ENCODE measurements around the gene CEP112.

DNA sequence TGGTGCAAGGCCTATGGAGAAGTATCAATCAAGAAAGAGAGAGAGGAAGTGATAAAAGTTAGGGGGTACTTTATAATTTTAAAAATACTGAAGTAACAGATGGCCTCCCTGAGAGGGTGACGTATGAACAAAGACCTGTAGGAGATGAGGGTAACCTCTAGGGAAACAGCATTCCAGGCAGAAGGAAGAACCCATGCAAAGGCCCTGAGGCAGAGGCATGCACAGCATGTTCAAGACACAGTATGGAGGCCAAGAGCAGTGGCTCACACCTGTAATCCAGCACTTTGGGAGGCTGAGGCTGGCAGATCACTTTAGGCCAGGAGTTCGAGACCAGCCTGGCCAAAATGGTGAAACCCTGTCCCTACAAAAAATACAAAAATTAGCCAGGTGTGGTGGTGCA lies 437.9 kb downstream of the CEP112 start:
- TF ChIP-seq FOSL1 (tag; conservative IDR thresholded peaks at IDR 0.05) (no peak), CTCF (IDR thresholded peaks at IDR 0.05 in 2 of 3, conservative IDR thresholded peaks at IDR 0.05 in 1 of 3; ENCODE audit: insufficient read depth in 2 of 3, low read depth in 1 of 3, low read length in 3 of 3) (no peak), MXI1 (IDR thresholded peaks at IDR 0.05; ENCODE audit: low read depth, low read length) (no peak), ZNF140 (CRISPR knock-in tag; IDR thresholded peaks at IDR 0.05) (no peak), ZNF12 (CRISPR knock-in tag; IDR thresholded peaks at IDR 0.05) (no peak), NFYB (IDR thresholded peaks at IDR 0.05; ENCODE audit: extremely low read depth, insufficient read length) (no peak)
- TF ChIP-seq, protein P1, sequence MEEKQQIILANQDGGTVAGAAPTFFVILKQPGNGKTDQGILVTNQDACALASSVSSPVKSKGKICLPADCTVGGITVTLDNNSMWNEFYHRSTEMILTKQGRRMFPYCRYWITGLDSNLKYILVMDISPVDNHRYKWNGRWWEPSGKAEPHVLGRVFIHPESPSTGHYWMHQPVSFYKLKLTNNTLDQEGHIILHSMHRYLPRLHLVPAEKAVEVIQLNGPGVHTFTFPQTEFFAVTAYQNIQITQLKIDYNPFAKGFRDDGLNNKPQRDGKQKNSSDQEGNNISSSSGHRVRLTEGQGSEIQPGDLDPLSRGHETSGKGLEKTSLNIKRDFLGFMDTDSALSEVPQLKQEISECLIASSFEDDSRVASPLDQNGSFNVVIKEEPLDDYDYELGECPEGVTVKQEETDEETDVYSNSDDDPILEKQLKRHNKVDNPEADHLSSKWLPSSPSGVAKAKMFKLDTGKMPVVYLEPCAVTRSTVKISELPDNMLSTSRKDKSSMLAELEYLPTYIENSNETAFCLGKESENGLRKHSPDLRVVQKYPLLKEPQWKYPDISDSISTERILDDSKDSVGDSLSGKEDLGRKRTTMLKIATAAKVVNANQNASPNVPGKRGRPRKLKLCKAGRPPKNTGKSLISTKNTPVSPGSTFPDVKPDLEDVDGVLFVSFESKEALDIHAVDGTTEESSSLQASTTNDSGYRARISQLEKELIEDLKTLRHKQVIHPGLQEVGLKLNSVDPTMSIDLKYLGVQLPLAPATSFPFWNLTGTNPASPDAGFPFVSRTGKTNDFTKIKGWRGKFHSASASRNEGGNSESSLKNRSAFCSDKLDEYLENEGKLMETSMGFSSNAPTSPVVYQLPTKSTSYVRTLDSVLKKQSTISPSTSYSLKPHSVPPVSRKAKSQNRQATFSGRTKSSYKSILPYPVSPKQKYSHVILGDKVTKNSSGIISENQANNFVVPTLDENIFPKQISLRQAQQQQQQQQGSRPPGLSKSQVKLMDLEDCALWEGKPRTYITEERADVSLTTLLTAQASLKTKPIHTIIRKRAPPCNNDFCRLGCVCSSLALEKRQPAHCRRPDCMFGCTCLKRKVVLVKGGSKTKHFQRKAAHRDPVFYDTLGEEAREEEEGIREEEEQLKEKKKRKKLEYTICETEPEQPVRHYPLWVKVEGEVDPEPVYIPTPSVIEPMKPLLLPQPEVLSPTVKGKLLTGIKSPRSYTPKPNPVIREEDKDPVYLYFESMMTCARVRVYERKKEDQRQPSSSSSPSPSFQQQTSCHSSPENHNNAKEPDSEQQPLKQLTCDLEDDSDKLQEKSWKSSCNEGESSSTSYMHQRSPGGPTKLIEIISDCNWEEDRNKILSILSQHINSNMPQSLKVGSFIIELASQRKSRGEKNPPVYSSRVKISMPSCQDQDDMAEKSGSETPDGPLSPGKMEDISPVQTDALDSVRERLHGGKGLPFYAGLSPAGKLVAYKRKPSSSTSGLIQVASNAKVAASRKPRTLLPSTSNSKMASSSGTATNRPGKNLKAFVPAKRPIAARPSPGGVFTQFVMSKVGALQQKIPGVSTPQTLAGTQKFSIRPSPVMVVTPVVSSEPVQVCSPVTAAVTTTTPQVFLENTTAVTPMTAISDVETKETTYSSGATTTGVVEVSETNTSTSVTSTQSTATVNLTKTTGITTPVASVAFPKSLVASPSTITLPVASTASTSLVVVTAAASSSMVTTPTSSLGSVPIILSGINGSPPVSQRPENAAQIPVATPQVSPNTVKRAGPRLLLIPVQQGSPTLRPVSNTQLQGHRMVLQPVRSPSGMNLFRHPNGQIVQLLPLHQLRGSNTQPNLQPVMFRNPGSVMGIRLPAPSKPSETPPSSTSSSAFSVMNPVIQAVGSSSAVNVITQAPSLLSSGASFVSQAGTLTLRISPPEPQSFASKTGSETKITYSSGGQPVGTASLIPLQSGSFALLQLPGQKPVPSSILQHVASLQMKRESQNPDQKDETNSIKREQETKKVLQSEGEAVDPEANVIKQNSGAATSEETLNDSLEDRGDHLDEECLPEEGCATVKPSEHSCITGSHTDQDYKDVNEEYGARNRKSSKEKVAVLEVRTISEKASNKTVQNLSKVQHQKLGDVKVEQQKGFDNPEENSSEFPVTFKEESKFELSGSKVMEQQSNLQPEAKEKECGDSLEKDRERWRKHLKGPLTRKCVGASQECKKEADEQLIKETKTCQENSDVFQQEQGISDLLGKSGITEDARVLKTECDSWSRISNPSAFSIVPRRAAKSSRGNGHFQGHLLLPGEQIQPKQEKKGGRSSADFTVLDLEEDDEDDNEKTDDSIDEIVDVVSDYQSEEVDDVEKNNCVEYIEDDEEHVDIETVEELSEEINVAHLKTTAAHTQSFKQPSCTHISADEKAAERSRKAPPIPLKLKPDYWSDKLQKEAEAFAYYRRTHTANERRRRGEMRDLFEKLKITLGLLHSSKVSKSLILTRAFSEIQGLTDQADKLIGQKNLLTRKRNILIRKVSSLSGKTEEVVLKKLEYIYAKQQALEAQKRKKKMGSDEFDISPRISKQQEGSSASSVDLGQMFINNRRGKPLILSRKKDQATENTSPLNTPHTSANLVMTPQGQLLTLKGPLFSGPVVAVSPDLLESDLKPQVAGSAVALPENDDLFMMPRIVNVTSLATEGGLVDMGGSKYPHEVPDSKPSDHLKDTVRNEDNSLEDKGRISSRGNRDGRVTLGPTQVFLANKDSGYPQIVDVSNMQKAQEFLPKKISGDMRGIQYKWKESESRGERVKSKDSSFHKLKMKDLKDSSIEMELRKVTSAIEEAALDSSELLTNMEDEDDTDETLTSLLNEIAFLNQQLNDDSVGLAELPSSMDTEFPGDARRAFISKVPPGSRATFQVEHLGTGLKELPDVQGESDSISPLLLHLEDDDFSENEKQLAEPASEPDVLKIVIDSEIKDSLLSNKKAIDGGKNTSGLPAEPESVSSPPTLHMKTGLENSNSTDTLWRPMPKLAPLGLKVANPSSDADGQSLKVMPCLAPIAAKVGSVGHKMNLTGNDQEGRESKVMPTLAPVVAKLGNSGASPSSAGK (IDR thresholded peaks at IDR 0.05) = no peak
